NCI-H2081 (cell line): ENCODE data around the gene MESP1.
"Not testable (repeated sequence)": the region's sequence is repeated elsewhere in the genome, so short reads cannot be mapped to it uniquely, and the experiment has no call there.

Experiments used
- DNase-seq, 2 experiments: peaks; one replicate each; lab custom pipeline; 2025; lab: John Stamatoyannopoulos, UW

MESP1 gene

DNA sequence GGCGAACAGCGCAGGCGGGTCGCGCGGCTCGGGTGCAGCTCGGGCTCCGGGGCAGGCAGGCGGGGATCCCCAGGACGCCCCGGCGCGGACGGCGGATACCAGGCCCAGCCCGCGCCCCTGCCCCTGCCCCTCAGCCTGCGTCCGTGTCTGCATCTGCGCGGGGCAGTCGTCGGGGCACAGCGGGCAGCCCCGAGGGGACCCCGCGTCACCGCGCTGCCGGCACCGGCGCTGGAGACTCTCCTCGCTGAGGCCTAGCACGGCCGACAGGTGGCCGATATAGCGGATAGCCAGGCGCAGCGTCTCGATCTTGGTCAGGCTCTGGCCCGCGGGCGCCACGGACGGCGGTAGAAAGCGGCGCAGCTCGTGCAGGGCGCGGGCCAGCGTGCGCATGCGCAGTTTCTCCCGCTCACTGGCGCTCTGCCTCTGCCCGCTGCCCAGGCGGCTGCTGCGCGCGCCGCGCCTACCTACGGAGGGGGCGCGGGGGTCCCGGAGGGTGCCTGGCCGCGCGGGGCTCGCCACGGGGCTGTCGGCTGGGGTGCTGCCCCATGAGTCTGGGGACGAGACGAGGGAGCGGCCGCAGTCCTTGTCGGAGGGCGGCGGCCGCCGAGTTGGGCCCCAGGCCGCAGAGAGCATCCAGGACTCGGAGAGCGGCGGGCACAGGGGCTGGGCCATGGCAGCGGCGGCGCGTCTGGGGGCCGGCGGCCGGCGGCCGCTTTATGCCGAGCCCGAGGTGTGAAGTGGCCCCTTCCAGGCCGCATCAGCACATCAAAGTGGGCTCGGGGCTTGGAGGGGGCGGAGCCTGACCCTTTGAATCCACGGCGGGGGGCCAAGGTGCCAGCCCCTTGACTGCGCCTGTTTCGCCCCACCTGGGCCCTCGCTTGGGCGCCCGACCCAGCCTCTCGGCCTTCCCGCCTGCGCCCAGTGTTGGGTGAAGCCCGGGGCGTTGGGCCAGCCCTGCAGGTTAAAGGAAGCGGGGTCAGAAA lies at the start of gene MESP1:
MESP1 (minus strand) TSS at position 690 of the 983 bp plus-strand sequence; CDS start at position 672, 18 bp downstream.
- DNase-seq, result peak; percentile 90 to 92

GRCh38 chr15:89799918-89800498 lies 49.0 kb upstream of the MESP1 start:
- no peak for DNase-seq

GRCh38 chr15:89799011-89799911 lies 48.2 kb upstream of the MESP1 start:
- DNase-seq, result no peak

DNA sequence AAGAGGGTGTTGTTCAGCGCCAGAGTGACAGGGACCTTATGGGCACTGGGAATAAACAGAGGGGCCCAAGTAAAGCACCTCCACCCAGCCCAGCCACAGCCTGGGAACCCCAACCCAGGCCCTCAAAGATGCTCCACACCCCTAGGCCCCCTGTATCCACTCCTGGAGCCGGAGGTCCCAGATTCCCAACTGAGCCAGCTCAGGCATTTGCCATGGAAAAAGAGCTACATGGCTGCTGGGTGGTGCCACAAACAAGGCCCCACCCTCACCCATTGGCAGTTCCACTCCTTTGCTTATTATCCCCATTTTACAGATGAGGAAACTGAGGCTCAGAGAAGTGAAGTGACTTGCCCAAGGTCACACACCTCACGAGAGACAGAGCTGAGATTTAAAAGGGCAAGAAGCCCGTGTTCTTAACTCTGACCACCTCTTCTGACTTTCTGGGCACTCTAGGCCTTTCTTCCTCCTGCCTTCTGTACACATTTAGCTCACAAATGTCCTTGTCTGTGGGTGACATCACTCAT lies 46.7 kb upstream of the MESP1 start:
- DNase-seq, result no peak

GRCh38 chr15:89795996-89796395 lies 44.9 kb upstream of the MESP1 start:
- no peak for DNase-seq

DNA sequence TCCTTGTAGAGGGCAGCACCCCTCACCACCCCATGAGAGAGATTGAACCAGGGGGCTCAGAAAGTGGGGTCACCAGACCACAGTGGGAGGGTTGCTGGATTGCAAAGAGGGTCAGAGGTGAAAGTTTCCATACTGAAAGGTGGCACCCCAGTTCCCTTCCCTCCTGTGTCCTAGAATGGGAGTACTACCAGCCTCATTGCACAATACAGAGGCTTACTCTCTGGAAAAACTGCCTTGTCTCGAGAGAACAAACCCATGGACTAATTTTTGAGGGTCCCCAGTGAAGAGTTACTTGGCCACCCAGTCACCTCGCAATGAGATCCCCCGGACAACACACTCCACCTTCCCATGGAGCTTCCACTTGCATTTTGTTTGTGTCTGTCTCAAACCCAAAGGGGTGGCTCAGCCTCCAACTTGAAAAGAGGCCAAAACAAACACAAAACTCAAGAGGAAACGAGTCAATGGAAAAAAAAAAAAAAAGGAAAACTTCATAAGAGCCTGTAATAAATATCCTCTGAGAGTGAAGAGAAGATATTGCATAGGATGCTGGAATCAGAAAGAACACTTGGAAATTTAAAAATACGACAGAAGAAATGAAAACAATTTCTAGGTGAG lies 43.7 kb upstream of the MESP1 start:
- DNase-seq, result no peak

DNA sequence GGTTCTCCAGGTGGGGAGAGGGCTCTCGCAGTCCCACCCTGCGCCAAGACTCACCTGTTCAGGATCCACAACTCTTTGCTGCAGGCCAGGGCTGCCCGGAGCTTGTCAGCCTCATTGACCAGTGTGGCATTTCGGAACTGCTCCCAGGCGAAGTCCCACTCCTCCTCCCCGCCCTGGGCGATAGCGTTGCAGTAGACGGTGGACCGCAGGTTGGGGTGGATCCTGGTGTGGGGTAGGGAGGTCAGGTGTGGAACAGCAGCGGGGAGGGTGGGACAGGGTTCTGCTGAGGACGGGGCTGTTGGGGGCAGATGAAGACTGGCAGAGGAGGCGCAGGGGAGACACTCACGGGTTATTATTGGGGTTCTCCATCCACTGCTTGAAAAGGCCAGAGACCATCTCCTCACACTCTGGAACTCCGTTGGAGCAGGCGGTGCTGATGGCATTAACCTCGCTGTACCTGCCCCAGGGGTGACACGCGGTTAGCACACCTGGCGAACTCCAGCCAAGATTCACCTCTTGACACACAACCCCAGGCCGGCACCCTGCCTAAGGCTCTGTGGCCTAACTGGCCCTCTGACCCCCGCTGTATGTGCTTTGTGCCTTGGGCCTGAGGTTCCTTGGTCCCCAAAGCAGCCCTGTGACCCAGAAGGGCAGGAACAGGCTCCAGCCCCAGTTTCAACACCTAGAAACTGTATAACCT lies 41.2 kb upstream of the MESP1 start:
- DNase-seq, result no peak

DNA sequence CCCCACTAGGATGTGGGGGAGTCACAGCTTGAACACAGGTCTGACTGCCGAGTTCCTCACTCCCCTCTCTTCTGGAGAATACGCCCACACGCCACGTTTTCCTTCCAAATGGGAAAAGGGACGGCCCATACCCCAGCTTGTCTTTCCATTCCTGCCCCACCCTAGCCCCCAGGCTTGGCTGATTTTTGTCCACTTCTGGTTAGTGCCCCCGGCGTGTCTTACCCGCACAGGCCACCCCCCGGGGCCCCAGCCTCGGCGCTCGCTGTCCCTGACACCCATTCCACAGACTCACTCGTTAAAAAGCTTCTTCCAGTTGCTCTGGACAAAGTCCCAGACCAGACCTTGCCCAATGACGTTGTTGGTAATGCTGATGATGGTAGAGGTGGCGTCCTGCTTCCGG lies 39.6 kb upstream of the MESP1 start:
- DNase-seq, result no peak

- DNase-seq, result no peak
Observed at GRCh38 chr15:89790206-89790605, 39.2 kb upstream of the MESP1 start.

- not testable (repeated sequence) for DNase-seq
Observed at GRCh38 chr15:89788585-89788984, 37.5 kb upstream of the MESP1 start.

GRCh38 chr15:89787944-89788343 lies 36.9 kb upstream of the MESP1 start:
- no peak for DNase-seq

GRCh38 chr15:89785774-89786140 lies 34.7 kb upstream of the MESP1 start:
- no peak for DNase-seq

GRCh38 chr15:89785064-89785773 lies 34.2 kb upstream of the MESP1 start:
- no peak for DNase-seq

- DNase-seq, result no peak
Observed at GRCh38 chr15:89784686-89784960, 33.6 kb upstream of the MESP1 start.

DNA sequence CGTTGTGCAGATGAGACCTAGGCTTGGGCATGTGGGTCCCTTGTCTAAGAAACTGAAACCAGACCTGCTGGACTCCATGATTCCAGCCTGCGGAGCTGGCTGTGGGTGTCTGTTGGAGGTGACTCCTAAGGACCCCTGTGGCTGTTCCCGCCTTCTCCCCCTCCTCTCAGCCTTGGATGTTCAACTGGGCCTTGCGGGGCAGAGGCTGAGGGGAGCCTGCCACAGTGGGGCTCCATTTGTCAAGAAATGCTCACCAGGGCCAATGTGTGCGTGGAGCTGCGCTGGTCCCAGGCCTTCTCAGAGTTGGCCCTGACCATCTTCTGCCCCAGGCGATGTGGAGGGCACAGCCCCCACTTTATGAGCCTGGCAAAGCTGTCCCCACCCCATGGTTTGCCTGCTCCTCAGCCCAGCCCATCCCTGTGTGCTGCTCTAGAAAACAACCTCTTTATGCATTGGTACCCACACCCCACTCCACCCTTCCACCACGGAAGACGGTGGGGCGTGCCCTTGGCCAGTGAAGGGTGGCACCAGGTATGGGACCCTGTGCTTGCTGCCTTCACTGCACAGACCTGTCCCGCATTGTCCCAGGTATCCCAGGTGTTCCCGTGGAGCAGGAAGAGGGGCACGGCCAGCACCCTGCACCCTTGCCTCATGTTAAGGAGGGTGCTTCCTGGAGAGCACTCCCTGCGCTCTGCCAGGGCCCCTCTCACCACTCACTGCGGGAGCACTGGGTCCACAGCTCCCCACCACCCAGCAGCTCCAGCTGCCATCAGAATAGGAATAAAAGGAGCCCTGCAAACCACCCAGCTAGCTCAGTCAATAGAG lies 33.0 kb upstream of the MESP1 start:
- no peak for DNase-seq

GRCh38 chr15:89783111-89783860 lies 32.2 kb upstream of the MESP1 start:
- DNase-seq, result no peak

GRCh38 chr15:89782619-89782950 lies 31.5 kb upstream of the MESP1 start:
- not testable (repeated sequence) for DNase-seq

DNA sequence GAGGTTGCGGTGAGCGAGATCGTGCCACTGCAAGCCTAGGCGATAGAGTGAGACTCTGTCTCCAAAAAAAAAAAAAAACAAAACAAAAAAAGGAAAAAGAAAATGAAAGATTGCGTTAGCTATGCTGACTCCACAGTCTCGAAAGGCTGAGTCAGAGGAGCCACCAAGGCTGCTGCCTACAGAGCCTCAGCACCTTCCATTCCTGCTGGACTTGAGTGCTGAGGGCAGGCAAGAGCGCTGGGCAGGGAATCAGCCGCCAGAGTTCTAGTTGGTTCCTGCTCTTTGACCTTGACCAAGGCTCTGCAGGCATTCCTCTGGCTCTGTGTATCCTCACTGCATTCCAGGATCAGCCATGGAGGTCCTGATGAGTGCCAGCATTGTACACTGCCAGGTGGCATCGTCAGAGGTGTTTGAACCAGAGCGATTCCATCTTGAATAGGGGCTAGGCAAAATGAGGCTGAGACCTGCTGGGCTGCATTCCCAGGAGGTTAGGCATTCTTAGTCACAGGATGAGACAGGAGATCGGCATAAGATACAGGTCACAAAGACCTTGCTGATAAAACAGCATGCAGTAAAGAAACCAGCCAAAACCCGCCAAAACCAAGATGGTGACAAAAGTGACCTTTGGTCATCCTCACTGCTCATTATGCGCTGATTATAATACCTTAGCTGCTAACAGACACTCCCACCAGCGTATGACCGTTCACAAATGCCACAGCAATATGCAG lies 31.0 kb upstream of the MESP1 start:
- no peak for DNase-seq
